LNCAP (cell line): Measurements from ENCODE around the gene COL18A1.

ENCODE experiments used
- TF ChIP-seq, protein P1 (sequence below): fragments of 450-650 bp; IDR thresholded peaks from 2 replicates; pipeline ENCODE4 v1.5.1; 2017; ENCODE audit warnings: mild to moderate bottlenecking

The COL18A1 gene

GRCh38 chr21:45531393-45532215 lies 126.6 kb downstream of the COL18A1 start:
- TF ChIP-seq, protein P1, sequence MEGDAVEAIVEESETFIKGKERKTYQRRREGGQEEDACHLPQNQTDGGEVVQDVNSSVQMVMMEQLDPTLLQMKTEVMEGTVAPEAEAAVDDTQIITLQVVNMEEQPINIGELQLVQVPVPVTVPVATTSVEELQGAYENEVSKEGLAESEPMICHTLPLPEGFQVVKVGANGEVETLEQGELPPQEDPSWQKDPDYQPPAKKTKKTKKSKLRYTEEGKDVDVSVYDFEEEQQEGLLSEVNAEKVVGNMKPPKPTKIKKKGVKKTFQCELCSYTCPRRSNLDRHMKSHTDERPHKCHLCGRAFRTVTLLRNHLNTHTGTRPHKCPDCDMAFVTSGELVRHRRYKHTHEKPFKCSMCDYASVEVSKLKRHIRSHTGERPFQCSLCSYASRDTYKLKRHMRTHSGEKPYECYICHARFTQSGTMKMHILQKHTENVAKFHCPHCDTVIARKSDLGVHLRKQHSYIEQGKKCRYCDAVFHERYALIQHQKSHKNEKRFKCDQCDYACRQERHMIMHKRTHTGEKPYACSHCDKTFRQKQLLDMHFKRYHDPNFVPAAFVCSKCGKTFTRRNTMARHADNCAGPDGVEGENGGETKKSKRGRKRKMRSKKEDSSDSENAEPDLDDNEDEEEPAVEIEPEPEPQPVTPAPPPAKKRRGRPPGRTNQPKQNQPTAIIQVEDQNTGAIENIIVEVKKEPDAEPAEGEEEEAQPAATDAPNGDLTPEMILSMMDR = no peak

DNA sequence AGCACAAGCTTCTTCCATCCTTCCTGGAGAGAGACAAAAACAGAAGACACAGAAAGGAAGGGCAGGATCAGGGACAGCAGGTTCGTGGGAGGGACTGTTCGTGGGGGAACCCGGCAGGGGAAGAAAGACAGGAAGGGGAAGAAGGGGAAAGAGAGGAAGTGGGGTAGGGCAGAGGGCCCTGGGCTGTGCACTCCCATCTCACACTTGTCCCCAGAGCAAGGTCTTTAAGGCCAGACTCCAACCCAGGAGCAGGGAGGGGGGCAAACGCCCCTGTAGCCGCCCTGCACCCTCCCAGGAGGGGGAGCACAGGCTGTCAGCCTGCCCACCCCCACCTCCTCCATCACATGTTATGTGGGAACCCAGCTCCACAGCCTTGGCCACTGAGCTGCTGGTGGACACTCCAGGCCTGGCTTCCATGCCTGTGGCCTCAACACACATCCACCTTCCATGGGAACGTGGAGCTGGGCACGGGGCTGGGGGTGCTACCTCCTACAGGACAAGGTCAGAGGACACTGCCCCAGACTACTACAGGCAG lies 127.9 kb downstream of the COL18A1 start:
- TF ChIP-seq, protein P1 = no peak

DNA sequence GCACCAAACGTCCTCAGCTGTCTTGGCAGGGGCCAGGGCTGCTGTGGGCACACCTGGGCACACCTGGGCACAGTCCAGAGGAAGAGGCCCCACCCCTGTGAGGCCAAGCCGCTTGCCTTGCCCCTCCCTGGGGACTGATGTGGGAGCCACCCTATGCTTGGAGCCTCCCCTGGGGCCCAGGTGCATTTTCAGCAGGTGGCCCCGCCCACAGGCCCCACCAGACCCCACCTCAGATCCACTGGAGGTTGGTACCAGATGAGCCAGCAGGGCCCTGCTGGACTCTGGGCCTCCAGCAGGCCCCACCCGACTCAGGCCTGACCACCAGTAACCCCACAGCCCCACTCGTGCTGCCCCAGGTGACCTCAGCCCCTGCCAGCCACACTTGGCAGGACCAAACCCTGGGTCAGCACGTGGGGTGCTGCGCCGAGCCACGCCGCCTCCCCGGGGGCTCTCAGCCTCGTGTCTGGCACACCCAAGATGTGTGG lies 128.4 kb downstream of the COL18A1 start:
- TF ChIP-seq, protein P1 = no peak

GRCh38 chr21:45533846-45534635 lies 129.1 kb downstream of the COL18A1 start:
- TF ChIP-seq, protein P1 = no peak

GRCh38 chr21:45534636-45535331 lies 129.8 kb downstream of the COL18A1 start:
- TF ChIP-seq, protein P1 = no peak

GRCh38 chr21:45535341-45536081 lies 130.5 kb downstream of the COL18A1 start:
- TF ChIP-seq, protein P1 = no peak
